ENCODE data around the gene DDOST. TPM values are rescaled to one million over a fixed set of nuclear protein-coding genes. Genes with fewer than 3 reads are reported as not detected.

The DDOST gene
- total RNA-seq, 1 donor from 2014 or later, result 161 TPM

DNA sequence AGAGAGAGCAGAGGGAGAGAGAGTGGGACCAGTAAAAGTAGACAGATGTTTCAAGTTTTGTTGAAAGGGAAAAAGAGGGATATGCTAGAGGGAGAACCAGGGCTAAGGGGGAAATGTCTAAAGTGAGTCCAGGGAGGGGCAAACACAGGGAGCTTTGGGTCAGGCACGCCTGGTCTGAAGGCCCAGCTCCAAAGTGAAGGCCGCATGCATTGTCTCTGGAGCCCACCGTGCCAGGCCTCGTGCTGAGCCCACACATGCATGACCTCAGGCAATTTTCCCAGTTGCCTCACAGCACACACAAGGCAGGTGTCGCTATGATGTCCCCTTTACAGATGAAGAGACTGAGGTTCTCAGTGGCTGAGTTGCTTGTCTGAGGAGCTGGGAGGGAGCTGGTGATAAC is 40.7 kb upstream of the DDOST start:
- DNase-seq (no peak), ATAC-seq (no peak)
- H3K36me3 ChIP-seq, result no peaks in the 10 kb centered on the region
- H3K4me1 ChIP-seq, result no peaks in the 10 kb centered on the region
- H3K27ac ChIP-seq, result no peak overlapping the region
- intact Hi-C loops (cut with DNase I), result no loop called here
- H3K27me3 ChIP-seq, result no peaks in the 10 kb centered on the region
- TF ChIP-seq, protein P1, sequence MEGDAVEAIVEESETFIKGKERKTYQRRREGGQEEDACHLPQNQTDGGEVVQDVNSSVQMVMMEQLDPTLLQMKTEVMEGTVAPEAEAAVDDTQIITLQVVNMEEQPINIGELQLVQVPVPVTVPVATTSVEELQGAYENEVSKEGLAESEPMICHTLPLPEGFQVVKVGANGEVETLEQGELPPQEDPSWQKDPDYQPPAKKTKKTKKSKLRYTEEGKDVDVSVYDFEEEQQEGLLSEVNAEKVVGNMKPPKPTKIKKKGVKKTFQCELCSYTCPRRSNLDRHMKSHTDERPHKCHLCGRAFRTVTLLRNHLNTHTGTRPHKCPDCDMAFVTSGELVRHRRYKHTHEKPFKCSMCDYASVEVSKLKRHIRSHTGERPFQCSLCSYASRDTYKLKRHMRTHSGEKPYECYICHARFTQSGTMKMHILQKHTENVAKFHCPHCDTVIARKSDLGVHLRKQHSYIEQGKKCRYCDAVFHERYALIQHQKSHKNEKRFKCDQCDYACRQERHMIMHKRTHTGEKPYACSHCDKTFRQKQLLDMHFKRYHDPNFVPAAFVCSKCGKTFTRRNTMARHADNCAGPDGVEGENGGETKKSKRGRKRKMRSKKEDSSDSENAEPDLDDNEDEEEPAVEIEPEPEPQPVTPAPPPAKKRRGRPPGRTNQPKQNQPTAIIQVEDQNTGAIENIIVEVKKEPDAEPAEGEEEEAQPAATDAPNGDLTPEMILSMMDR (IDR thresholded peaks at IDR 0.05), result no peak
- H3K9me3 ChIP-seq, result no peaks in the 10 kb centered on the region
- H3K4me3 ChIP-seq, result no peak overlapping the region

DNA sequence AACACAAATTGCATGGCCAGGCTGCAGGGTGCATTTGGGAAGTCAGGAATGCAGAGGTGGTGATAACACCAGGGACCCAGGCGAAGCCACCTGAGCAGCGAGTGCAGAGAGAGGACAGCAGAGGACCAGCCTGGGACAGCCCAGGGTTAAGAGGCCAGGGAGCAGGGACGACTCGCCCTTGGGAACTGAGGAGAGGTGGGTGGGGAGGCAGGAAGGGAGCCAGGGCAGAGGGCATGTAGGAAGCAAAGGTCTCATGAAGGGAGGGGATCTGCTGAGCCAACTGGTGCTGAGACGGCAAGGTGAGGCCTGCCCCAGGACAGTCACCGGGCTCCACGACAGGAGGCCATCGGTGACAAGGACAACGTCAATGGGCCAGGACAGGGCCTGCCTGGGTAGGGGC is 40.3 kb upstream of the DDOST start:
- ATAC-seq (no peak), DNase-seq (no peak)
- Histone ChIP-seq H3K9me3 (no peaks in the 10 kb centered on the region), H3K27ac (no peak overlapping the region), H3K4me3 (no peak overlapping the region), H3K36me3 (no peaks in the 10 kb centered on the region), H3K27me3 (no peaks in the 10 kb centered on the region), H3K4me1 (no peaks in the 10 kb centered on the region)
- intact Hi-C loops (cut with DNase I), result no loop called here
- TF ChIP-seq, protein P1 (IDR thresholded peaks at IDR 0.05), result no peak

DNA sequence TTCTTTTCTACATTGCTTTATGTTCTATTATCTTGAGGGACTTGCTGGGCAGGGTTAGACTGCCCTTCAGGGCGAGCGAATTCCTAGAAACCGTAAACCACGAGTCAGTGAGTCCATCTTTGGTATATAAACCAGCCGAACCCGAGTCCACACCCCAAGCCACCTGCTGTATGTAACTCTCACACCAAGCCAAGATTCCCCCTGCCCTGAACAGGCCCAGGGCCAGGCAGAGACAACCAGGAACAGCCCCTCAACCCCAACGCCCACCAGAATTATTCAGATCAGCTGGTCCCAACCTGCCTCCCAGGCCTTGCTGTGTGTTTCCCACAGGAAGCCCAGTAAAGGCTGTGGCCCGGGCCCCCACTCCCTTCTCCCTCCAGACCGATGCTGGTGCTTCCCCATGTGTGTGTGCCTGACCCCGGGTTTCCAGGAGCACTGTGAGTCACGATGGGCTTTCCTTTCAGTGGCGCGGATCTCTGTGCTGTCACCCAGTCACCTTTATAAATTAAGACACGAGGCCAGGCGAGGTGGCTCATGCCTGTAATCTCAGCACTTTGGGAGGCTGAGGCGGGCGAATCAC is 39.6 kb upstream of the DDOST start:
- H3K9me3 ChIP-seq, result no peaks in the 10 kb centered on the region
- no peaks in the 10 kb centered on the region for H3K36me3 ChIP-seq
- no peaks in the 10 kb centered on the region for H3K27me3 ChIP-seq
- TF ChIP-seq, protein P1 (IDR thresholded peaks at IDR 0.05), result no peak
- H3K27ac ChIP-seq, result no peak overlapping the region
- no peak overlapping the region for H3K4me3 ChIP-seq
- ATAC-seq (no peak), DNase-seq (no peak)
- H3K4me1 ChIP-seq, result peaks cover 3% of the 10 kb centered on the region
- intact Hi-C loops (cut with DNase I), result no loop called here

DNA sequence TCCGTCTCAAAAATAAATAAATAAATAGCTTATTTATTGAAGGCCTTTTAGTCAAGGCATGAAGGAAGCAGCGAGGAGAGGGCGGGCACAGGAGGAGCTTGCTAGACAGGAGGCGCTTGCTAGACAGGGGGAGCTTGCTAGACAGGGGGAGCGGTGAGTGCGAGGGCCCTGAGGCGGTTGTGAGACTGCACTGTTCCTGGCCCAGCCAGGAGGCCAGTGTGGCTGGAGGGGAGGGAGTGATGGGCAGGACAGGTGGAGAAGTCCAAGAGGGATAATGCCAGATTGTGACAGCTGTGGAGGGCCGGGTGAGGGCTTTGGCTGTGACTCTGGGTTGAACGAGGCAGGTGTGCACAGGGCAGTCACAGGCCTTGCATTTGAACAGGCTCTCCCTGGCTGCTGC is 38.4 kb upstream of the DDOST start:
- ATAC-seq (no peak), DNase-seq (no peak)
- TF ChIP-seq, protein P1 (IDR thresholded peaks at IDR 0.05), result no peak
- no peak overlapping the region for H3K4me3 ChIP-seq
- H3K9me3 ChIP-seq, result no peaks in the 10 kb centered on the region
- no peaks in the 10 kb centered on the region for H3K36me3 ChIP-seq
- intact Hi-C loops (cut with DNase I), result no loop called here
- H3K27me3 ChIP-seq, result no peaks in the 10 kb centered on the region
- H3K27ac ChIP-seq, result no peak overlapping the region
- H3K4me1 ChIP-seq, result peaks cover 3% of the 10 kb centered on the region

DNA sequence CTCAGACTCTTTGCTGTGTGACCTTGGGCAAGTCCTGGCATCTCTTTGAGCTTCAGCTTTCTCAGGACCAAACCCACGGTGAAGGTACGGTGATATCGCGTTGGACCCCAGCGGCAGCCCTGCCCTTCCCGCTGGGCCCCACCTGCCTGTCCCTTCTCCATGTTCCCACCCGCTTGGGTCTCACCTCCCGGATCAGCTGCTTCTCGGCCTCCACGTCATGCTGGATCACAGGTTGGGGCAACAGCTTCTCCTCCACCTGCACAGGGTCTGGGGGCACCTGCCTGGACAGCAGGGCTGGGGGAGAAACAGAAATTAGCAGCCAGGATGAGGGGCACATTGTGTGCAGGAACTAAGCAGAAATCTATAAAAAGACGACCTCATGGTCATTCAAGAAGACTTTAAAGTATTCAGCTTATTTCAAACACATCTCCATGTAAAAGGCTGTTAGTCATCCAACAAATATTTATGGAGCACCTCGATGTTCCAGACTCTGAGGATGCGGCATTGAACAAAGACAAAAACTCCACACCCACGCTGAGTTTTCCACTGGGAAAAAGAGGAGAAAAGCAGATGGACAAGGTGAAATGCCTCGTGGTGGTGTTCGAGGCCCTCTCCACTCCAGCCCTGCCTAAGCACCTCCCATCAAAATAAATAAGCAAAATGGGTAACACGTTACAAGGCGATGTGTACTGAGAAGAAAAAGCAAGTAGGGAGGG is 37.2 kb upstream of the DDOST start:
- Histone ChIP-seq H3K4me3 (no peak overlapping the region), H3K27me3 (no peaks in the 10 kb centered on the region), H3K4me1 (peaks cover 3% of the 10 kb centered on the region), H3K36me3 (no peaks in the 10 kb centered on the region), H3K27ac (no peak overlapping the region), H3K9me3 (no peaks in the 10 kb centered on the region)
- ATAC-seq (no peak), DNase-seq (no peak)
- intact Hi-C loops (cut with DNase I), result no loop called here
- TF ChIP-seq, protein P1 (IDR thresholded peaks at IDR 0.05), result no peak
